Measurements from ENCODE around the gene FAM53B.

GRCh38 chr10:124745252-124745651 lies 1.1 kb upstream of the FAM53B start:
- TF ChIP-seq CTCF (IDR thresholded peaks at IDR 0.05) (no peak), POLR2A (IDR thresholded peaks at IDR 0.05) (no peak), EP300 (IDR thresholded peaks at IDR 0.05) (no peak), POLR2AphosphoS5 (IDR thresholded peaks at IDR 0.05) (no peak)
